Medulla oblongata (tissue), 1 donor: ENCODE results near the gene WDFY3.
"Not testable (repeated sequence)": the region's sequence is repeated elsewhere in the genome, so short reads cannot be mapped to it uniquely, and the experiment has no call there.

Experiments
- DNase-seq: peaks from one replicate; pipeline ENCODE4 v3.0.0-alpha.2; 2015; ENCODE audit errors: extremely low spot score

WDFY3 gene

GRCh38 chr4:84677995-84678394 is 288.5 kb downstream of the WDFY3 start:
- no peak for DNase-seq

GRCh38 chr4:84677093-84677492 is 289.4 kb downstream of the WDFY3 start:
- DNase-seq, result no peak

- no peak for DNase-seq
Measured at GRCh38 chr4:84673475-84674240, 292.8 kb downstream of the WDFY3 start.

- DNase-seq, result no peak
Measured at GRCh38 chr4:84672177-84672576, 294.3 kb downstream of the WDFY3 start.

GRCh38 chr4:84669201-84669600 is 297.3 kb downstream of the WDFY3 start:
- no peak for DNase-seq

- DNase-seq, result no peak
Measured at GRCh38 chr4:84666439-84666838, 300.1 kb downstream of the WDFY3 start.

- DNase-seq, result not testable (repeated sequence)
Measured at GRCh38 chr4:84664767-84665166, 301.7 kb downstream of the WDFY3 start.

- no peak for DNase-seq
Measured at GRCh38 chr4:84661191-84661939, 305.1 kb downstream of the WDFY3 start.

- no peak for DNase-seq
Measured at GRCh38 chr4:84660606-84661005, 305.9 kb downstream of the WDFY3 start.

- no peak for DNase-seq
Measured at GRCh38 chr4:84652478-84652877, 314.0 kb downstream of the WDFY3 start.

- no peak for DNase-seq
Measured at GRCh38 chr4:84651499-84651898, 315.0 kb downstream of the WDFY3 start.

- DNase-seq, result peak; percentile 7
Measured at GRCh38 chr4:84648863-84649647, 317.4 kb downstream of the WDFY3 start.

- no peak for DNase-seq
Measured at GRCh38 chr4:84648178-84648577, 318.3 kb downstream of the WDFY3 start.

GRCh38 chr4:84647312-84647884 is 319.1 kb downstream of the WDFY3 start:
- peak; percentile 24 for DNase-seq

- DNase-seq, result no peak
Measured at GRCh38 chr4:84644087-84644486, 322.4 kb downstream of the WDFY3 start.

- DNase-seq, result no peak
Measured at GRCh38 chr4:84639145-84639544, 327.3 kb downstream of the WDFY3 start.

- no peak for DNase-seq
Measured at GRCh38 chr4:84638092-84638491, 328.4 kb downstream of the WDFY3 start.

GRCh38 chr4:84634961-84635360 is 331.5 kb downstream of the WDFY3 start:
- no peak for DNase-seq

- DNase-seq, result no peak
Measured at GRCh38 chr4:84632092-84632491, 334.4 kb downstream of the WDFY3 start.

- no peak for DNase-seq
Measured at GRCh38 chr4:84631573-84631972, 334.9 kb downstream of the WDFY3 start.

GRCh38 chr4:84626673-84627072 is 339.8 kb downstream of the WDFY3 start:
- DNase-seq, result no peak

GRCh38 chr4:84623661-84624060 is 342.8 kb downstream of the WDFY3 start:
- DNase-seq, result no peak
